Mesenteric fat pad (tissue), 1 donor: ENCODE results near the gene SGK2. TPM values are rescaled to one million over a fixed set of nuclear protein-coding genes. Genes with fewer than 3 reads are reported as not detected.

ENCODE experiments used
- DNase-seq: peaks from one replicate; pipeline ENCODE4 v3.0.0-alpha.2; 2020; ENCODE audit warnings: low spot score
- total RNA-seq: library from RNA; stranded (reverse); fragmentation: NEBNext Ultra II Directional; extraction: Animal tissue kit (Norgen Biotek cat#: 25700); gene quantifications from one replicate; pipeline ENCODE4 v1.2.1, GENCODE V29; 2021
- donor health status: DM: yes; HTN: yes; CAD: no.

SGK2 gene
- total RNA-seq, 1 donor from 2014 or later, result 14.0 TPM

DNA sequence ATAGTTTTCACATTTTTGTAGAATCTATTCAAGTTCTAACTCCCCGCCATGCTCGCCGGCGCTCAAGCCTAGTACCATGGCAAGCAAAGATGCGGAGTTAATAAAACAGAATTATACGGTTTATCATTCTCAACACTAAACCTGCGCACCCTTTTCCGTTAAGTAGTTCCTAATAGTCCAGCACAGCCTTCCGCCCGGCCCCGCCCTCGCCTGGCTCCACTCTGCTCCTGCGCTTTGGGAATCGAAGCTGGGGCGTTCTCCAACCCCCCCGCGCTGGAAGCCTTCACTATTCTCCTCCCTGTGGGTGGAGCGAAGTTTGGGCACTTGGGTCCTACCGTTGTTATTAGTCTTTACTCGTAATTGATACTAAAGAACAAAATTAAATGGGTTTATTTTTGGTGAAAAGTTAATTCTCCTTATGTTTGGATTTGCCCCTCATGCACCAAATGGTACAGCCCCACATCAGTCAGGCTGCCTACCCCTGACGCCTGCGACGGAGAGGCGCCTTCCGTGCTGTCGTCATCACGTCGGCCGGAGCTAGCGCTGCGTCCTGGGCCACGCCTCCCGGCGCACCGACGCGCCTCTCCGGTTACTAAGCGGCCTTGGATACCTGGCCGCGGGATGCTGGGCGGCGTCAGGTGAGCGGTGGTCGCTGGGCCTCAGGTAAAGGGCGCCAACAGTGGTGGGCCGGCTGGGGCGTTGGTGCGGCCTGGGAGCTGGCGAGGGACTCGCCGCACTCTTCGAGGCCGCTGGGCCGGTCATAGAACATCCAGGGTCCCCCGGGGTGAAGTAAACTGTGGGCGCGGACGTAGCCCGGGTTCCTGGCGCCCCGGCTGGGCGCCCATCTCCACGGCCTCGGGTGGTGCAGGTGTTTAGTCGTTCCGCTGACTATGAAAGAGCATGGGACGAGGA lies 31.8 kb downstream of the SGK2 start, which contains the start of gene IFT52:
IFT52 (plus strand) TSS at position 546 of the 912 bp plus-strand sequence. CDS start 3,762 bp downstream, outside the sequence.
- peak; percentile 95 for DNase-seq

DNA sequence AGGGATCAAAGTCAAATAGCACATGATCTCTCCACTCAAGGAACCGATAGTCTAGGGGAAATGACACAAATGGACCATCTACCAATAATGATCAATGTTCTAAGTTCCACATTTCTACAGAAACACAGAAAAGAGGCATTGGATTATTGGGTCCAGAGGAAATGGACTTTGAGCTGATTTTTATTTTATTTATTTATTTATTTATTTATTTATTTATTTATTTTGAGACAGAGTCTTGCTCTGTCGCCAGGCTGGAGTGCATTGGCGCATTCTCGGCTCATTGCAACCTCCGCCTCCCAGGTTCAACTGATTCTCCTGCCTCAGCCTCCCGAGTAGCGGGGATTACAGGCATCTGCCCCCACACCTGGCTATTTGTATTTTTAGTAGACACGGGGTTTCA lies 43.1 kb downstream of the SGK2 start:
- peak; percentile 37 for DNase-seq

DNA sequence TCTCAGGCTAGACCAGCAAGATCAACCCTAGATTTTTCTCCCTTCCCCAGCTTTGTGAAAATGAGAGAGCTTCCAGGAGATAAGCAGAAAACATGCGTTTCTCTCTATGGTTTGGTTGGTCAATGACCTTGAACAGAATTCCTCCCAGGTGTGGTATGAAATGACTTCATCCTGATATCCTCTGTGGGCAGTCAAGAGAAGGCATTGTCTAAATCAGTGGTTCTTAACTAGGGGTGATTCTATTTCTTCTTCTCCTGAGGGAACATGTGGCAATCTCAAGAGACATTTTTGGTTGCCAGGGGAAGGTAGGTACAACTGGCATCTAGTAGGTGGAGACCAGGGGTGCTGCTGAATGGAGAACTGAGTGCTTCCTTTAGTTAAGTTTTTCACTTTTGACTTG lies 44.3 kb downstream of the SGK2 start:
- no peak for DNase-seq

DNA sequence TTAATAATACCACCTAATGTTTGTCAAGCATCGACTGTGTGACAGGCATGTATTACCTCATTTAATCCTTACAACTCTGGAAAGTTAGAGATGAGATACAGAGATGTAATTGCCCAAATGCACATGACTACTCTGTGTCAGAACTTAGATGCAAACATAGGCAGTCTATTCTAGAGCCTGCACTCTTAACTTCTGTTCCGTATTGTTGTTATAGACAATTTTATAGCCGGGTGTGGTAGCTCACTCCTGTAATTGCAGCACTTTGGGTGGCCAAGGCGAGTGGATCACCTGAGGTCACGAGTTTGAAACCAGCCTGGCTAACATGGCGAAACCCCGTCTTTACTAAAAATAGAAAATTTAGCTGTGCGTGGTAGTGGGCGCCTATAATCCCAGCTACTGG lies 46.9 kb downstream of the SGK2 start:
- no peak for DNase-seq

DNA sequence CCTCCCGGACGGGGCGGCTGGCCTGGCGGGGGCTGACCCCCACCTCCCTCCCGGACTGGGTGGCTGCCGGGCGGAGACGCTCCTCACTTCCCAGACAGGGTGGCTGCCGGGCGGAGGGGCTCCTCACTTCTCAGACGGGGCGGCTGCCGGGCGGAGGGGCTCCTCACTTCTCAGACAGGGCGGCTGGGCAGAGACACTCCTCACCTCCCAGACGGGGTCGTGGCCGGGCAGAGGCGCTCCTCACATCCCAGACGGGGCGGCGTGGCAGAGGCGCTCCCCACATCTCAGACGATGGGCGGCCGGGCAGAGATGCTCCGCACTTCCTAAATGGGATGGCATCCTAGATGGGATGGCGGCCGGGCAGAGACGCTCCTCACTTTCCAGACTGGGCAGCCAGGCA lies 48.5 kb downstream of the SGK2 start:
- DNase-seq, result peak; percentile 9

DNA sequence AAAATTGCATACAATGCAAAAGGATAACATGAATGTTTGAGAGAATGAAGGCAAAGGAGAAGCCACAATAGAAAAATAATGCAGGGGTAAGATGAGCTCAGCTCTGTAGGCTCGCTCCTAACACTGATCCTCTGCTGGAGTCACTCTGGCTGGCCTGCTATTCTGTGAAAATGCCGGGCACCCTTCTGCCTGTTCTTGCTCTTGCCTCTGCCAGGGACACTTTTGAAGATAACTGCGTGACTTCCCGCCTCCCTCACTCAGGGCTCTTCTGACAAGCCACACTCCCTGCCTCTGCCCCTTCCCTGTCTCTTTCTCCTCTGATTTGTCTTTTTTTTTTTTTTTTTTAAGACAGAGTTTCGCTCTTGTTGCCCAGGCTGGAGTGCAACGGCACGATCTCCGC lies 72.8 kb downstream of the SGK2 start:
- DNase-seq, result no peak

Other genes starting within 250 kb of the SGK2 start
- 99.8 TPM for gene SRSF6, start 101.1 kb upstream of the SGK2 start, total RNA-seq
- 8.4 TPM for gene L3MBTL1, start 51.3 kb upstream of the SGK2 start, total RNA-seq
- 25.9 TPM for gene IFT52, start 31.9 kb downstream of the SGK2 start, total RNA-seq
- not detected for gene MYBL2, start 108.1 kb downstream of the SGK2 start, total RNA-seq
- not detected for gene GTSF1L, start 168.0 kb downstream of the SGK2 start, total RNA-seq